A673 (cell line): ENCODE data around the gene BLVRA. TPM values are rescaled to one million over a fixed set of nuclear protein-coding genes. Genes with fewer than 3 reads are reported as not detected.

Experiments used
- BruUV-seq: library from RNA; stranded (reverse); fragments of 400-500 nt; replicated peaks from 2 replicates; lab custom pipeline; 2021; lab: Mats Ljungman, UMichigan
- CTCF ChIA-PET: fragments of 300-600 bp; sonication (Branson Sonifier 250); formaldehyde crosslinking; loops from one replicate; lab custom pipeline; 2022; ENCODE audit warnings: antibody characterized with exemption; lab: Charles Lee
- POLR2A ChIA-PET: fragments of 300-600 bp; sonication (Branson Sonifier 250); formaldehyde crosslinking; loops from one replicate; lab custom pipeline; 2022; ENCODE audit warnings: antibody characterized with exemption; ENCODE audit not compliant: low non-redundant PET; lab: Charles Lee
- DNase-seq: peaks from one replicate; pipeline ENCODE4 v3.0.0-alpha.2; 2015; ENCODE audit warnings: low spot score
- H3K27ac ChIP-seq: fragments of 200-600 bp; sonication (generic); 2 replicates; pipeline ENCODE4 v1.5.1; 2016; ENCODE audit warnings: mixed run types, low read depth, mild to moderate bottlenecking, mixed read lengths, antibody characterized with exemption, low read length; ENCODE audit not compliant: poor library complexity, severe bottlenecking
- H3K27me3 ChIP-seq: fragments of 200-600 bp; sonication (generic); replicated peaks from 2 replicates; pipeline ENCODE4 v1.6.1; 2017; ENCODE audit warnings: mixed run types, low read depth, mild to moderate bottlenecking, mixed read lengths, antibody characterized with exemption, low read length; ENCODE audit not compliant: insufficient read depth, poor library complexity
- H3K36me3 ChIP-seq: fragments of 200-600 bp; sonication (generic); 2 replicates; pipeline ENCODE4 v1.6.1; 2016; ENCODE audit warnings: mixed run types, mild to moderate bottlenecking, mixed read lengths, antibody characterized with exemption, low read length; ENCODE audit not compliant: insufficient read depth, poor library complexity, severe bottlenecking
- H3K4me1 ChIP-seq: fragments of 200-600 bp; sonication (generic); 2 replicates; pipeline ENCODE4 v1.6.1; 2017; ENCODE audit warnings: mixed run types, mild to moderate bottlenecking, mixed read lengths, antibody characterized with exemption, low read length; ENCODE audit not compliant: insufficient read depth, poor library complexity, severe bottlenecking
- H3K4me3 ChIP-seq: fragments of 200-600 bp; sonication (generic); 2 replicates; pipeline ENCODE4 v1.5.1; 2016; ENCODE audit warnings: low read depth, mixed run types, mild to moderate bottlenecking, mixed read lengths, low read length; ENCODE audit not compliant: poor library complexity, severe bottlenecking
- H3K9me3 ChIP-seq: fragments of 200-600 bp; sonication (generic); 2 replicates; pipeline ENCODE4 v1.6.1; 2016; ENCODE audit warnings: mixed run types, low read depth, mild to moderate bottlenecking, mixed read lengths, antibody characterized with exemption, low read length; ENCODE audit not compliant: poor library complexity, severe bottlenecking
- EZH2 ChIP-seq: fragments of 200-600 bp; sonication (generic); IDR thresholded peaks from 2 replicates; pipeline ENCODE4 v1.6.1; 2017; ENCODE audit warnings: borderline replicate concordance, low read depth, mild to moderate bottlenecking, mixed read lengths, antibody characterized with exemption, low read length; ENCODE audit not compliant: poor library complexity, severe bottlenecking
- intact Hi-C: fragments of 100-400 bp; cut with micrococcal nuclease; formaldehyde crosslinking; loops from one replicate; pipeline ENCODE4 v1.10.0; 2022; ENCODE audit not compliant: unreplicated experiment
- total RNA-seq: library from RNA; stranded (reverse); gene quantifications from 2 replicates; pipeline ENCODE4 v1.2.3, GENCODE V29; 2021
- TF ChIP-seq, protein P1 (sequence below): fragments of 300-800, 200-600 bp; sonication (generic); conservative IDR thresholded peaks from 2 replicates; pipeline ENCODE4 v1.5.1; 2017; ENCODE audit warnings: low read depth, mild to moderate bottlenecking, antibody characterized with exemption, low read length, moderate library complexity, mixed read lengths

BLVRA gene
- total RNA-seq, 1 experiment from 2014 or later, result 20.6 TPM

GRCh38 chr7:43844257-43844656, 85.8 kb downstream of the BLVRA start:
- no peak for DNase-seq
- H3K27ac ChIP-seq, result no peak overlapping the region
- no peaks in the 10 kb centered on the region for H3K27me3 ChIP-seq
- no peak for TF ChIP-seq EZH2
- TF ChIP-seq, protein P1, sequence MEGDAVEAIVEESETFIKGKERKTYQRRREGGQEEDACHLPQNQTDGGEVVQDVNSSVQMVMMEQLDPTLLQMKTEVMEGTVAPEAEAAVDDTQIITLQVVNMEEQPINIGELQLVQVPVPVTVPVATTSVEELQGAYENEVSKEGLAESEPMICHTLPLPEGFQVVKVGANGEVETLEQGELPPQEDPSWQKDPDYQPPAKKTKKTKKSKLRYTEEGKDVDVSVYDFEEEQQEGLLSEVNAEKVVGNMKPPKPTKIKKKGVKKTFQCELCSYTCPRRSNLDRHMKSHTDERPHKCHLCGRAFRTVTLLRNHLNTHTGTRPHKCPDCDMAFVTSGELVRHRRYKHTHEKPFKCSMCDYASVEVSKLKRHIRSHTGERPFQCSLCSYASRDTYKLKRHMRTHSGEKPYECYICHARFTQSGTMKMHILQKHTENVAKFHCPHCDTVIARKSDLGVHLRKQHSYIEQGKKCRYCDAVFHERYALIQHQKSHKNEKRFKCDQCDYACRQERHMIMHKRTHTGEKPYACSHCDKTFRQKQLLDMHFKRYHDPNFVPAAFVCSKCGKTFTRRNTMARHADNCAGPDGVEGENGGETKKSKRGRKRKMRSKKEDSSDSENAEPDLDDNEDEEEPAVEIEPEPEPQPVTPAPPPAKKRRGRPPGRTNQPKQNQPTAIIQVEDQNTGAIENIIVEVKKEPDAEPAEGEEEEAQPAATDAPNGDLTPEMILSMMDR, result no peak
- H3K4me3 ChIP-seq, result no peak overlapping the region
- BruUV-seq, result no TSS peak
- ChIA-PET CTCF (no interaction called here), POLR2A (no interaction called here)
- intact Hi-C loops, result no loop called here
- no peaks in the 10 kb centered on the region for H3K9me3 ChIP-seq
- H3K36me3 ChIP-seq, result no peaks in the 10 kb centered on the region
- H3K4me1 ChIP-seq, result no peaks in the 10 kb centered on the region

DNA sequence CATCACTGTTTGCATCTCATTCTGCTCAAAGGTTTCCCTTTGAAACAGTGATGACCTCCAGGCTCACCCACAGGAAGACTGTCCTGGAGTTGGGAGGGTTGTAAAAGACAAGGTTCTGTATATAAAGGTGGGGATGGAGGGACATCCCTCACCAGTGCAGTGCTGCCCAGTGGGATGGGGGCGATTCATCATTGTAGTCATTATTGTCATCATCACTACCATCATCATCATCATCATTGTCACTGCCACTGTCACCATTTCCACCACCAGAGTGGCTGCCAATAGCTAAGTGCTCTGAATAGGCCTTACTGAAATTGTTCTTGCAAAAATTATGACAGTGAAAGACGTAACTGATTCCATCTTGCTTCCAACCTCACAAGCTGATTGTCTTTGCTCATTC, 86.2 kb downstream of the BLVRA start:
- Histone ChIP-seq H3K4me1 (no peaks in the 10 kb centered on the region), H3K27me3 (no peaks in the 10 kb centered on the region), H3K27ac (no peak overlapping the region), H3K4me3 (no peak overlapping the region), H3K9me3 (no peaks in the 10 kb centered on the region), H3K36me3 (no peaks in the 10 kb centered on the region)
- DNase-seq, result no peak
- ChIA-PET POLR2A (no interaction called here), CTCF (no interaction called here)
- intact Hi-C loops, result no loop called here
- no peak for TF ChIP-seq EZH2
- TF ChIP-seq, protein P1, result no peak
- no TSS peak for BruUV-seq

DNA sequence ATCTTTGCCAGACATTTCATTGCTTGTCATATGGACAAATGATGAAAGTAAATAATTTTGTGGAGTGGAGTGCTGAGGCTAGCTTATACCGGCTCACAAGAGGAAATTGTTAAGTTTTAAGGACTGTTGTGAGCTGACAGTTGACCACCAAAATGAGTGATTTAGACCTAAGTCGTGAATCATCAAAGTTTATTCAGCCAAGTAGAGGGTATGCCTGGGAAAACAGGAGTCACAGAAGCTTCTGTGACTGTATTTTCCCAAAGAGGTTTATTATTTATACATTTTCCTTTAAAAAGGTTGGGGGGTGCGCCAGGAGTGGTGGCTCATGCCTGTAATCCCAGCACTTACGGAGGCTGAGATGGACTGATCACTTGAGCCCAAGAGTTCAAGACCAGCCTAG, 89.0 kb downstream of the BLVRA start:
- Histone ChIP-seq H3K27ac (no peak overlapping the region), H3K4me1 (no peaks in the 10 kb centered on the region), H3K27me3 (no peaks in the 10 kb centered on the region), H3K9me3 (no peaks in the 10 kb centered on the region), H3K4me3 (no peak overlapping the region), H3K36me3 (no peaks in the 10 kb centered on the region)
- intact Hi-C loops, result no loop called here
- TF ChIP-seq EZH2, result no peak
- TF ChIP-seq, protein P1, result no peak
- ChIA-PET CTCF (no interaction called here), POLR2A (no interaction called here)
- DNase-seq, result no peak
- no TSS peak for BruUV-seq
